GM12891 (cell line): ENCODE results near the gene KCNJ9.

Source experiments
- POLR2A ChIP-seq: IDR thresholded peaks from 2 replicates; pipeline ENCODE4 v1.6.1; 2011; ENCODE audit warnings: low read depth, low read length, control low read depth
- POLR2AphosphoS5 ChIP-seq: IDR thresholded peaks from 2 replicates; pipeline ENCODE4 v1.6.1; 2011; ENCODE audit warnings: low read depth, low read length, control low read depth
- POU2F2 ChIP-seq: IDR thresholded peaks from 2 replicates; pipeline ENCODE4 v1.6.1; 2011; ENCODE audit warnings: low read depth, mild to moderate bottlenecking, control low read depth, low read length, moderate library complexity
- SPI1 ChIP-seq: IDR thresholded peaks from 2 replicates; pipeline ENCODE4 v1.6.1; 2011; ENCODE audit warnings: low read depth, low read length, control low read depth

GRCh38 chr1:160094806-160095205, 13.5 kb downstream of the KCNJ9 start:
- TF ChIP-seq POLR2A (no peak), POLR2AphosphoS5 (no peak), POU2F2 (no peak), SPI1 (no peak)
